MCF 10A (cell line): ENCODE results near the gene UQCRC2. TPM values are rescaled to one million over a fixed set of nuclear protein-coding genes. Genes with fewer than 3 reads are reported as not detected.

Experiments used
- BruUV-seq: library from RNA; stranded (reverse); fragments of 400-500 nt; replicated peaks from 2 replicates; lab custom pipeline; 2021; lab: Mats Ljungman, UMichigan
- CTCF ChIA-PET: fragments of 300-600 bp; sonication (Branson Sonifier 250); formaldehyde crosslinking; extraction: SDS; loops from one replicate; lab custom pipeline; 2021; ENCODE audit warnings: antibody characterized with exemption, inconsistent platforms; lab: Yijun Ruan, JAX
- POLR2A ChIA-PET: fragments of 300-600, 350-650 bp; sonication (Branson Sonifier 250); formaldehyde crosslinking; extraction: SDS; loops from one replicate; lab custom pipeline; 2020; ENCODE audit warnings: antibody characterized with exemption, inconsistent platforms; lab: Yijun Ruan, JAX
- DNase-seq: peaks from one replicate; pipeline ENCODE4 v3.0.0-alpha.2; 2018; ENCODE audit not compliant: unreplicated experiment
- H3K27ac Mint-ChIP-seq: one replicate; pipeline ENCODE4 v1.8.0; 2022; ENCODE audit warnings: mild to moderate bottlenecking, low read depth, mixed read lengths; ENCODE audit not compliant: unreplicated experiment
- H3K27me3 Mint-ChIP-seq: one replicate; pipeline ENCODE4 v1.8.0; 2022; ENCODE audit warnings: mixed read lengths; ENCODE audit not compliant: insufficient read depth, unreplicated experiment
- H3K36me3 Mint-ChIP-seq: one replicate; pipeline ENCODE4 v1.8.0; 2022; ENCODE audit warnings: mild to moderate bottlenecking, moderate library complexity, mixed read lengths; ENCODE audit not compliant: insufficient read depth, unreplicated experiment
- H3K4me1 Mint-ChIP-seq: one replicate; pipeline ENCODE4 v1.8.0; 2022; ENCODE audit warnings: mixed read lengths; ENCODE audit not compliant: insufficient read depth, unreplicated experiment
- H3K4me3 Mint-ChIP-seq: one replicate; pipeline ENCODE4 v1.8.0; 2022; ENCODE audit warnings: mild to moderate bottlenecking, moderate library complexity, mixed read lengths; ENCODE audit not compliant: unreplicated experiment
- H3K9me3 Mint-ChIP-seq: one replicate; pipeline ENCODE4 v1.8.0; 2022; ENCODE audit warnings: mixed read lengths; ENCODE audit not compliant: unreplicated experiment
- CTCF ChIP-seq: fragments of 200-600 bp; IDR thresholded peaks from one replicate; pipeline ENCODE4 v1.8.0; 2022; ENCODE audit warnings: antibody characterized with exemption, mild to moderate bottlenecking; ENCODE audit not compliant: unreplicated experiment
- intact Hi-C: fragments of 100-400 bp; cut with micrococcal nuclease; formaldehyde crosslinking; loops from 2 replicates; pipeline ENCODE4 v1.14.1; 2022
- total RNA-seq: library from RNA; stranded (reverse); gene quantifications from 2 replicates; pipeline ENCODE4 v1.2.3, GENCODE V29; 2022

Gene UQCRC2
- total RNA-seq, 1 experiment from 2014 or later = 199 TPM

- Mint-ChIP-seq H3K36me3 (peaks cover 6% of the 10 kb centered on the region), H3K27me3 (no peaks in the 10 kb centered on the region), H3K9me3 (no peaks in the 10 kb centered on the region), H3K4me3 (no peak overlapping the region), H3K4me1 (peaks cover 57% of the 10 kb centered on the region), H3K27ac (peak overlapping the region; percentile 27)
- BruUV-seq = no TSS peak
- DNase-seq = no peak
- TF ChIP-seq CTCF = no peak
- intact Hi-C loops = no loop called here
- CTCF ChIA-PET = interaction anchor here (0.7 to 4.5 kb wide), 4 partner anchors 12 to 362 kb away, joined by 3 to 32 read pairs (median 4); no protein-coding TSS in a partner anchor
- POLR2A ChIA-PET = interaction anchor here (0.9 to 8.1 kb wide), 13 partner anchors 14 to 269 kb away, joined by 3 to 72 read pairs (median 5); partner anchors contain the start of gene MOSMO
These were observed 74.5 kb downstream of the UQCRC2 start for GRCh38 chr16:22027633-22028032.

GRCh38 chr16:22029632-22030031 lies 76.5 kb downstream of the UQCRC2 start:
- BruUV-seq = no TSS peak
- ChIA-PET POLR2A (interaction anchor here (1.1 to 8.1 kb wide), 3 partner anchors 8 to 48 kb away, joined by 3 to 72 read pairs (median 5); partner anchors contain the start of gene MOSMO), CTCF (interaction anchor here (0.7 to 1.0 kb wide), 5 partner anchors 8 to 50 kb away, joined by 3 to 5 read pairs (median 3); no protein-coding TSS in a partner anchor)
- intact Hi-C loops = no loop called here
- Mint-ChIP-seq H3K4me1 (peaks cover 51% of the 10 kb centered on the region), H3K9me3 (no peaks in the 10 kb centered on the region), H3K27ac (peak overlapping the region; percentile 36), H3K36me3 (peaks cover 9% of the 10 kb centered on the region), H3K4me3 (no peak overlapping the region), H3K27me3 (no peaks in the 10 kb centered on the region)
- peak; percentile 46 for DNase-seq
- no peak for TF ChIP-seq CTCF

- CTCF ChIA-PET = interaction anchor here (1.1 to 1.2 kb wide), 2 partner anchors 21 to 47 kb away, joined by 3 to 5 read pairs; no protein-coding TSS in a partner anchor
These were observed 77.1 kb downstream of the UQCRC2 start for GRCh38 chr16:22030087-22030812.

More at GRCh38 chr16:22030087-22030812, 77.1 kb downstream of the UQCRC2 start:
- Mint-ChIP-seq H3K4me1 (peaks cover 51% of the 10 kb centered on the region), H3K27ac (peak overlapping the region; percentile 36), H3K9me3 (no peaks in the 10 kb centered on the region), H3K27me3 (no peaks in the 10 kb centered on the region), H3K36me3 (peaks cover 9% of the 10 kb centered on the region), H3K4me3 (no peak overlapping the region)
- BruUV-seq = no TSS peak
- intact Hi-C loops = no loop called here
- no peak for TF ChIP-seq CTCF
- POLR2A ChIA-PET = interaction anchor here (2.0 to 8.1 kb wide), 2 partner anchors 18 to 22 kb away, joined by 6 to 72 read pairs; partner anchors contain the start of gene MOSMO
- DNase-seq = peak; percentile 25
